Measurements from ENCODE around the gene RNF187.

DNA sequence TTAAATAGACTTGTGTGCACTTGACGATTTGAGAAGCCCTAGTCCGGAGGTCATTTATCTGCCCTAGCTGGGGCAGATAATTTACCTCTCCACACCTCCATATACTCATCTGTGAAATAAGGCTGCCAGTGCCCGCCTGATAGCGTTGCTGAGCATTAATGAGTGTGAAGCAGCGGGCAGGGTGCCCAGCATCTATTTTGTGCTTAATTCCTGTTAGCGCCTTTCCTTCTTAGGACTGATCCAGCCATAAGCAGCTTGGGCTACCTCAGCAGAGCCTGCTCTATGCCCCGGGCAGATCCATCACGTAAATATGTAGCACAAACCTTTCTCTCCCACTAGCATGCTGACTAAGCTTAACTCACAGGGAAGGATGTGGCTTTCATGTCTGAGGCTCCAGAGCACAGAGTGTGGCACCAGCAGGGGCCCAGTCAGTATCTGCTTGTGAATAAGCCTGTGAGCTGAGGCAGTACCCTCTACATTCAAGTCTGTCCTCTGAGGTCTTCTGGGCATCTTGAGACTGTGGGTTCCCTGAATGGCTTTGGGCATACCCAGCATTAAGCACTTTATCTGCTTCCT lies 21.5 kb upstream of the RNF187 start:
- TF ChIP-seq, protein P1, sequence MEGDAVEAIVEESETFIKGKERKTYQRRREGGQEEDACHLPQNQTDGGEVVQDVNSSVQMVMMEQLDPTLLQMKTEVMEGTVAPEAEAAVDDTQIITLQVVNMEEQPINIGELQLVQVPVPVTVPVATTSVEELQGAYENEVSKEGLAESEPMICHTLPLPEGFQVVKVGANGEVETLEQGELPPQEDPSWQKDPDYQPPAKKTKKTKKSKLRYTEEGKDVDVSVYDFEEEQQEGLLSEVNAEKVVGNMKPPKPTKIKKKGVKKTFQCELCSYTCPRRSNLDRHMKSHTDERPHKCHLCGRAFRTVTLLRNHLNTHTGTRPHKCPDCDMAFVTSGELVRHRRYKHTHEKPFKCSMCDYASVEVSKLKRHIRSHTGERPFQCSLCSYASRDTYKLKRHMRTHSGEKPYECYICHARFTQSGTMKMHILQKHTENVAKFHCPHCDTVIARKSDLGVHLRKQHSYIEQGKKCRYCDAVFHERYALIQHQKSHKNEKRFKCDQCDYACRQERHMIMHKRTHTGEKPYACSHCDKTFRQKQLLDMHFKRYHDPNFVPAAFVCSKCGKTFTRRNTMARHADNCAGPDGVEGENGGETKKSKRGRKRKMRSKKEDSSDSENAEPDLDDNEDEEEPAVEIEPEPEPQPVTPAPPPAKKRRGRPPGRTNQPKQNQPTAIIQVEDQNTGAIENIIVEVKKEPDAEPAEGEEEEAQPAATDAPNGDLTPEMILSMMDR (conservative IDR thresholded peaks at IDR 0.05; ENCODE audit: low read depth, low read length): no peak
- TF ChIP-seq EZH2phosphoT487 (IDR thresholded peaks at IDR 0.05; ENCODE audit: borderline replicate concordance, low read length): no peak
- no peak for TF ChIP-seq EZH2 (IDR thresholded peaks at IDR 0.05; ENCODE audit: low read length, unreplicated experiment)

Data from PC-3 (cell line).